GM18868 (cell line): ENCODE measurements around the gene PIH1D1.
"Not testable (repeated sequence)": the region's sequence is repeated elsewhere in the genome, so short reads cannot be mapped to it uniquely, and the experiment has no call there.

ENCODE experiments used
- ATAC-seq: cut with Tn5 transposase; IDR thresholded peaks from one replicate; pipeline ENCODE4 v1.9.1; 2021; ENCODE audit warnings: mild to moderate bottlenecking, moderate library complexity; ENCODE audit not compliant: unreplicated experiment

PIH1D1 gene

GRCh38 chr19:49481020-49481683 lies 29.5 kb upstream of the PIH1D1 start:
- ATAC-seq, result no peak

- ATAC-seq, result no peak
Measured at GRCh38 chr19:49479975-49480628, 28.5 kb upstream of the PIH1D1 start.

GRCh38 chr19:49475995-49476880 lies 24.6 kb upstream of the PIH1D1 start:
- no peak for ATAC-seq

GRCh38 chr19:49475191-49475917 lies 23.7 kb upstream of the PIH1D1 start:
- no peak for ATAC-seq

GRCh38 chr19:49474542-49474924 lies 22.9 kb upstream of the PIH1D1 start:
- no peak for ATAC-seq

GRCh38 chr19:49473868-49474541 lies 22.4 kb upstream of the PIH1D1 start, which contains the start of gene FLT3LG:
Gene FLT3LG (plus strand): TSS chr19:49474215. CDS start chr19:49474640, 425 bp downstream.
- ATAC-seq, result peak; percentile 59

GRCh38 chr19:49473501-49473867 lies 21.9 kb upstream of the PIH1D1 start:
- not testable (repeated sequence) for ATAC-seq

- no peak for ATAC-seq
Measured at GRCh38 chr19:49472936-49473335, 21.3 kb upstream of the PIH1D1 start.

- no peak for ATAC-seq
Measured at GRCh38 chr19:49470615-49470978, 19.0 kb upstream of the PIH1D1 start.

- ATAC-seq, result peak; percentile 48
Measured at GRCh38 chr19:49469828-49470614, 18.4 kb upstream of the PIH1D1 start.

- ATAC-seq, result peak; percentile 57
Measured at GRCh38 chr19:49468746-49469447, 17.3 kb upstream of the PIH1D1 start.

GRCh38 chr19:49468199-49468598 lies 16.6 kb upstream of the PIH1D1 start:
- ATAC-seq, result no peak

GRCh38 chr19:49465371-49465770 lies 13.8 kb upstream of the PIH1D1 start:
- ATAC-seq, result no peak

GRCh38 chr19:49463960-49464740 lies 12.5 kb upstream of the PIH1D1 start:
- no peak for ATAC-seq

- no peak for ATAC-seq
Measured at GRCh38 chr19:49462492-49462891, 10.9 kb upstream of the PIH1D1 start.

GRCh38 chr19:49461656-49462055 lies 10.0 kb upstream of the PIH1D1 start:
- ATAC-seq, result no peak

- not testable (repeated sequence) for ATAC-seq
Measured at GRCh38 chr19:49461130-49461529, 9.5 kb upstream of the PIH1D1 start.

GRCh38 chr19:49459388-49459787 lies 7.8 kb upstream of the PIH1D1 start:
- ATAC-seq, result no peak
